Prostate gland (tissue), 2 donors: ENCODE measurements around the gene SMIM41. TPM values are rescaled to one million over a fixed set of nuclear protein-coding genes. Genes with fewer than 3 reads are reported as not detected.

Experiments
- DNase-seq: peaks from one replicate; pipeline ENCODE4 v3.0.0-alpha.2; 2019; ENCODE audit warnings: low spot score
- H3K27ac ChIP-seq, 2 donors: fragments of 200-600 bp; sonication (generic); 2 replicates each; pipeline ENCODE4 v1.5.1; 2017 to 2019
- H3K27me3 ChIP-seq: fragments of 200-600 bp; sonication (generic); replicated peaks from 2 replicates; pipeline ENCODE4 v1.5.1; 2019; ENCODE audit not compliant: insufficient read depth
- H3K36me3 ChIP-seq, 2 donors: fragments of 200-600 bp; sonication (generic); 1 replicate in 1 of 2; 2 replicates in 1 of 2; pipeline versions ENCODE4 v1.5.1 to v1.8.1; 2017 to 2019
- H3K4me1 ChIP-seq: fragments of 200-600 bp; sonication (generic); replicated peaks from 2 replicates; pipeline ENCODE4 v1.5.1; 2019
- H3K4me3 ChIP-seq, 2 donors: fragments of 200-600 bp; sonication (generic); 2 replicates each; pipeline ENCODE4 v1.5.1; 2017 to 2019
- H3K9me3 ChIP-seq: fragments of 200-600 bp; sonication (generic); 2 replicates; pipeline ENCODE4 v1.5.1; 2017
- POLR2A ChIP-seq: fragments of 450-650 bp; IDR thresholded peaks from one replicate; pipeline ENCODE4 v1.6.1; 2016; ENCODE audit warnings: antibody characterized with exemption, mild to moderate bottlenecking
- POLR2AphosphoS5 ChIP-seq: sonication (generic); formaldehyde crosslinking; IDR thresholded peaks from one replicate; pipeline ENCODE4 v1.6.1; 2017; ENCODE audit warnings: antibody characterized with exemption
- WGBS: methylation state at CpG from one replicate; pipeline ENCODE4 v1.1.5; 2018; 5-methylcytosine and 5-hydroxymethylcytosine counted together
- intact Hi-C: fragments of 100-400 bp; cut with DNase I; formaldehyde crosslinking; loops from one replicate; pipeline ENCODE4 v1.14.2; 2022
- total RNA-seq, 2 donors: library from RNA; depleted of rRNA; stranded (reverse); fragments of >200 nt; gene quantifications; one replicate each; pipeline ENCODE4 v1.1.0, GENCODE V29; 2016
- TF ChIP-seq, protein P1 (sequence below), 4 experiments: fragments of 200-600 bp in 2 of 4; fragments of 450-650 bp in 2 of 4; sonication (generic) in 2 of 4; IDR thresholded peaks; 1 replicate in 3 of 4; 2 replicates in 1 of 4; pipeline ENCODE4 v1.5.1; 2016 to 2019; ENCODE audit warnings: antibody characterized with exemption in 4 of 4, mild to moderate bottlenecking in 2 of 4, moderate library complexity in 2 of 4

SMIM41 gene
- total RNA-seq, 2 donors from 2014 or later: 7.5 to 30.2 TPM

DNA sequence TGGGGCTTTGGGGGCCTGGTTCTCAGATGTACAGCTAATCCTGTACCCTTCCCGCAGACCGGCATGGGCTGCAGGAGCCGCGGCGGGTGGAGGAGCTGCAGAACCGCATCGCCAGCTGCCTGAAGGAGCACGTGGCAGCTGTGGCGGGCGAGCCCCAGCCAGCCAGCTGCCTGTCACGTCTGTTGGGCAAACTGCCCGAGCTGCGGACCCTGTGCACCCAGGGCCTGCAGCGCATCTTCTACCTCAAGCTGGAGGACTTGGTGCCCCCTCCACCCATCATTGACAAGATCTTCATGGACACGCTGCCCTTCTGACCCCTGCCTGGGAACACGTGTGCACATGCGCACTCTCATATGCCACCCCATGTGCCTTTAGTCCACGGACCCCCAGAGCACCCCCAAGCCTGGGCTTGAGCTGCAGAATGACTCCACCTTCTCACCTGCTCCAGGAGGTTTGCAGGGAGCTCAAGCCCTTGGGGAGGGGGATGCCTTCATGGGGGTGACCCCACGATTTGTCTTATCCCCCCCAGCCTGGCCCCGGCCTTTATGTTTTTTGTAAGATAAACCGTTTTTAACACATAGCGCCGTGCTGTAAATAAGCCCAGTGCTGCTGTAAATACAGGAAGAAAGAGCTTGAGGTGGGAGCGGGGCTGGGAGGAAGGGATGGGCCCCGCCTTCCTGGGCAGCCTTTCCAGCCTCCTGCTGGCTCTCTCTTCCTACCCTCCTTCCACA is 20.7 kb upstream of the SMIM41 start:
- peak; percentile 53 for DNase-seq
- intact Hi-C loops: no loop called here
- peak overlapping the region; percentile 100 for H3K27ac ChIP-seq

DNA sequence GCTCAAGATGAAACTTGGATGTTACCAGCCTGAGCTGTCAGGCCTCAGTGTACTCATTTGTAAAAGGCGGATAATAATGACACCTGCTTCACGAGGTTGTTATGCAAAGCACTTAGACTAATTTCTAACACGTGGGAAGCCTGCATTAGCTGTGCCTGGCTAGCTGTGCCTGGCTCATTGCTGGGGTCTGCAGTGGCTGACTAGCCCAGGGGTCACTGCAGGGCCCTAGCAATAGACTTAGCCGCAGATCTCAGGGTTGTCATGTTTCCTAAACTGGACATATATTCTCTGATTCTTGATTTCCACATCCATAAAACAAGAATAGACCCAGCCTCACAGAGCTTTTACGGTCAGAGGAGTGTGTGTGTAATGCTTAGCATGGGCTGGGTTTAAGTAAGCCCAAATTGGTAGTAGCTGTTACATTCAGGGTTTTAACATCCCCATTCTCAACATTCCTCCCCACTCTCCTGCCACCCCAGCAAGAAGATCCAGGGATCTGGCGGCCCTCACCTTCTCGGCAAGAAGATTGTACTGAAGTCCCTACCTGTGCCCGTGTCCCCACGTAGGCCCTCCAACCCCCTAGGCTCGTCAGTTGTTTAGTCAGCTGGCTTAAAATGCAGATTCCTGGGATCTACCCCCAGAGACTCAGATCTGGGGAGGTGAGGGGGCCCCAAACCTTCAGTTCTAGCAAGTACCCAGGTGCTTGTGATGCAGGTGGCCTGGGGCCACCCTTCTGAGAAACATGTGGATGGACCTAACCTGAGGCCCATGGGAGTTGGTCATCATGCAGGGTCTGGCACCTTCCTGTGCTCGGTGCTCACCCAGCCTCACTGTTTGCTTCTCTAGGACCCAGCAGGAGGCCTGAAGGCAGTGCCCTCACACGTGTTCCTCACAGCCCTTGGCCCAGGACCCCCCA is 19.7 kb upstream of the SMIM41 start:
- H3K36me3 ChIP-seq: peaks cover 4% of the 10 kb centered on the region in 2 donors

More for the DNA sequence above, 20.7 kb upstream of the SMIM41 start:
- Histone ChIP-seq H3K36me3 (peaks cover 6 to 9% of the 10 kb centered on the region in 2 donors), H3K4me1 (peaks cover 25% of the 10 kb centered on the region), H3K27me3 (no peaks in the 10 kb centered on the region), H3K9me3 (no peaks in the 10 kb centered on the region), H3K4me3 (no peak overlapping the region)
- no peak for TF ChIP-seq POLR2A
- TF ChIP-seq POLR2AphosphoS5: peak; percentile 67
- TF ChIP-seq, protein P1, sequence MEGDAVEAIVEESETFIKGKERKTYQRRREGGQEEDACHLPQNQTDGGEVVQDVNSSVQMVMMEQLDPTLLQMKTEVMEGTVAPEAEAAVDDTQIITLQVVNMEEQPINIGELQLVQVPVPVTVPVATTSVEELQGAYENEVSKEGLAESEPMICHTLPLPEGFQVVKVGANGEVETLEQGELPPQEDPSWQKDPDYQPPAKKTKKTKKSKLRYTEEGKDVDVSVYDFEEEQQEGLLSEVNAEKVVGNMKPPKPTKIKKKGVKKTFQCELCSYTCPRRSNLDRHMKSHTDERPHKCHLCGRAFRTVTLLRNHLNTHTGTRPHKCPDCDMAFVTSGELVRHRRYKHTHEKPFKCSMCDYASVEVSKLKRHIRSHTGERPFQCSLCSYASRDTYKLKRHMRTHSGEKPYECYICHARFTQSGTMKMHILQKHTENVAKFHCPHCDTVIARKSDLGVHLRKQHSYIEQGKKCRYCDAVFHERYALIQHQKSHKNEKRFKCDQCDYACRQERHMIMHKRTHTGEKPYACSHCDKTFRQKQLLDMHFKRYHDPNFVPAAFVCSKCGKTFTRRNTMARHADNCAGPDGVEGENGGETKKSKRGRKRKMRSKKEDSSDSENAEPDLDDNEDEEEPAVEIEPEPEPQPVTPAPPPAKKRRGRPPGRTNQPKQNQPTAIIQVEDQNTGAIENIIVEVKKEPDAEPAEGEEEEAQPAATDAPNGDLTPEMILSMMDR (IDR thresholded peaks at IDR 0.05): peak in 1 of 4 experiments; percentile 12
- 59% methylated on average over 25 of the region's 25 CpGs for WGBS

DNA sequence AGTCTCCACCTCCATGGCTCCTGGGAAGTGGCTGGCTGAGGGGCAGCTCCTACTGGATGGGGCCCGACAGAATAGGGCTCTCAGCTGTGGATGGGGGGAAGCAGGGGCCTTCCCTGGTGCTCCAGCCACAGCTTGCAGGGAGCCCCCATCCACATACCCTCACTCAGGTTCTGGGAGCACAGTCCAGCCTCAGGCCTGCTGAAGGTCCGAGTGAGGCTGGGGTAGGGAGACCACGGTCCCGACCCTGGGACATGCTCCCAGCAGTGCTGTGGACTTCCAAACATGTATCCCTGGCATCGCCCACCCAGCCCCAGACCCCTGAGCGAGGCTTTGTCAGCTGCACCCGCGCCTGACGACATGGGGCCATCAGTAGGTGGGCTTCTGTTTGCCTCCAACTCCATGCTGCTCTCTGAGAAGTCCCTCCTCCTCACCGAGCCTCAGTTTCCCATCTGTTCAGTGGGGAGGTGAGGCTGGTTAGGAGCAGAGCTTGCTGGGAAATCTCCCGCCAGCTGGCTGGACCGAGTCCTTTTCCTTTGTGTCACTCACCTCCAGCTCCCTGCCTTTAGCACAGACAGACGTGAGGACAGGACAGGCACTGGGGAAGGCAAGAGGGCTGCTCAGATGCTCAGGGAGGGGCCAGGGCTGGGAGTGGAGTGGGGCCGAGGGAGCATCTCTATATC is 18.9 kb upstream of the SMIM41 start:
- TF ChIP-seq, protein P1 (IDR thresholded peaks at IDR 0.05): no peak
- TF ChIP-seq POLR2A: no peak
- no peak for TF ChIP-seq POLR2AphosphoS5
- no peak overlapping the region for H3K4me3 ChIP-seq
- H3K36me3 ChIP-seq: peaks cover 0 to 4% of the 10 kb centered on the region in 2 donors
- peaks cover 7% of the 10 kb centered on the region for H3K4me1 ChIP-seq
- no peak for DNase-seq
- intact Hi-C loops: no loop called here
- H3K9me3 ChIP-seq: no peaks in the 10 kb centered on the region
- H3K27me3 ChIP-seq: no peaks in the 10 kb centered on the region
- H3K27ac ChIP-seq: peak overlapping the region in 1 of 2 donors; percentile 100
- WGBS: 84% methylated on average over 12 of the region's 14 CpGs

More for the DNA sequence above, 19.7 kb upstream of the SMIM41 start:
- intact Hi-C loops: no loop called here
- H3K27me3 ChIP-seq: no peaks in the 10 kb centered on the region
- DNase-seq: no peak
- 74% methylated on average over 12 of the region's 12 CpGs for WGBS
- no peak overlapping the region for H3K4me3 ChIP-seq
- TF ChIP-seq POLR2A (no peak), POLR2AphosphoS5 (no peak)
- TF ChIP-seq, protein P1 (IDR thresholded peaks at IDR 0.05): no peak
- peaks cover 15% of the 10 kb centered on the region for H3K4me1 ChIP-seq
- peak overlapping the region; percentile 5 to 100 for H3K27ac ChIP-seq
- H3K9me3 ChIP-seq: no peaks in the 10 kb centered on the region

DNA sequence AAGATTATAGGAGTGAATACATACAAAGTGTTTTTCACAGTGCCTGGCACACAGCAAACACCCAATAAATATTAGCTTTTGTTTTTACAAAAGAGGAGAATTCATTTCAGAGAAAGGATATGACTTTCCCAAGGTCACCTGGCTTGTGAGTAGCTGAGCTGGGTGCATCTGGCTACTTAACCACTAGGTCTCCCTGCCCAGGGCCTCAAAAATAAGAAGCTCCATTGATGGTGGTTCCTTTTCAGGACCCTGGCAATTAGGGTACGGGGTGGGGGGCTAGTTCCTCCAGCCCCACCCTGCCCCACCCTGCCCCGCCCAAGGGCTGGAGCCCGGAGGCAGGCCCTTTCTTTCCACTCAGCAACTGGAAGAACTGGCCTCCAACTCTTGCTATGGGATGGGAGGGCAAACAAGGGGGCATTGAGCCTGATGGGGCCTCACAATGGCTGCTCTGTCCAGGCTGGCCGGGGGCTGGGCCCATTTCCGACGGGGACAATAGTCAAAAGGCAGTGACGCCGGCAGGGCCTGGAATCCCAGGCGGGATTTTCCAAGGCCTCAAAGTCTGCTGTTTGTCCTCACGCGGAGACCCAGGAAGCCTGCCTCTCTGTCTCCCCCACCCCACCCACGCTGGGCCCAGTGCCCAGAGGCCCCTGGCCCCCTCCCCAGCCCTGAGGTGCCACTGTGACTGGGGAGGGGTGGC is 17.9 kb upstream of the SMIM41 start:
- Histone ChIP-seq H3K9me3 (no peaks in the 10 kb centered on the region), H3K27me3 (no peaks in the 10 kb centered on the region), H3K4me3 (no peak overlapping the region), H3K4me1 (peaks cover 6% of the 10 kb centered on the region), H3K27ac (no peak overlapping the region), H3K36me3 (peaks cover 0 to 4% of the 10 kb centered on the region in 2 donors)
- intact Hi-C loops: no loop called here
- no peak for DNase-seq
- TF ChIP-seq POLR2A: no peak
- TF ChIP-seq, protein P1 (IDR thresholded peaks at IDR 0.05): no peak
- no peak for TF ChIP-seq POLR2AphosphoS5
- 58% methylated on average over 12 of the region's 12 CpGs for WGBS
